OCI-LY3 (cell line): Measurements from ENCODE around the gene SLC35F6.
"Not testable (repeated sequence)": the region's sequence is repeated elsewhere in the genome, so short reads cannot be mapped to it uniquely, and the experiment has no call there.

Source experiments
- H2AFZ ChIP-seq: fragments of 200-600, 300-600 bp; shearing (Covaris generic); 2 replicates; pipeline ENCODE4 v1.6.0; 2014; ENCODE audit warnings: antibody characterized with exemption, low read depth, low read length
- H3K27ac ChIP-seq: fragments of 200-600, 300-600 bp; sonication (generic); 2 replicates; pipeline ENCODE4 v1.5.1; 2014; ENCODE audit warnings: mild to moderate bottlenecking, low read length, moderate library complexity, mixed read lengths
- H3K27me3 ChIP-seq: fragments of 200-600, 300-600 bp; sonication (generic); 2 replicates; pipeline ENCODE4 v1.6.1; 2014; ENCODE audit warnings: low read depth, low read length, mixed read lengths
- H3K36me3 ChIP-seq: fragments of 200-600, 300-600 bp; sonication (generic); replicated peaks from 2 replicates; pipeline ENCODE3; 2014; ENCODE audit warnings: low read depth, low read length, mixed read lengths
- H3K4me1 ChIP-seq: fragments of 300-600, 200-600 bp; sonication (generic); 2 replicates; pipeline ENCODE4 v1.6.1; 2014; ENCODE audit warnings: low read length, mixed read lengths
- H3K4me2 ChIP-seq: fragments of 200-600, 300-600 bp; sonication (generic); 2 replicates; pipeline ENCODE4 v1.6.1; 2014; ENCODE audit warnings: low read length, mixed read lengths
- H3K4me3 ChIP-seq: fragments of 300-600, 200-600 bp; sonication (generic); 2 replicates; pipeline ENCODE4 v1.5.1; 2014; ENCODE audit warnings: antibody characterized with exemption, mild to moderate bottlenecking, low read length, moderate library complexity
- H3K79me2 ChIP-seq: fragments of 300-600, 200-600 bp; shearing (Covaris generic); 2 replicates; pipeline ENCODE4 v1.6.1; 2014; ENCODE audit warnings: mild to moderate bottlenecking, low read length, mixed read lengths
- H3K9ac ChIP-seq: fragments of 300-600, 200-600 bp; shearing (Covaris generic); 2 replicates; pipeline ENCODE4 v1.6.0; 2014; ENCODE audit warnings: mild to moderate bottlenecking, low read length, moderate library complexity
- H3K9me3 ChIP-seq: fragments of 200-600, 300-600 bp; shearing (Covaris generic); 2 replicates; pipeline ENCODE4 v1.6.1; 2014; ENCODE audit warnings: low read length, mixed read lengths; ENCODE audit not compliant: insufficient read depth
- H4K20me1 ChIP-seq: fragments of 200-600, 300-600 bp; sonication (generic); 2 replicates; pipeline ENCODE4 v1.6.1; 2016; ENCODE audit warnings: low read length, mixed read lengths; ENCODE audit not compliant: insufficient read depth
- CTCF ChIP-seq: fragments of 200-600, 300-600 bp; sonication (generic); IDR thresholded peaks from 2 replicates; pipeline ENCODE4 v1.5.1; 2014; ENCODE audit warnings: antibody characterized with exemption, low read length, low read depth
- EZH2phosphoT487 ChIP-seq: fragments of 200-600 bp; shearing (Covaris generic); IDR thresholded peaks from 2 replicates; pipeline ENCODE4 v1.6.1; 2018; ENCODE audit warnings: antibody characterized with exemption, mixed run types, low read depth

SLC35F6 gene

GRCh38 chr2:26786207-26787028 lies 22.3 kb downstream of the SLC35F6 start:
- peaks cover 17% of the 10 kb centered on the region for H4K20me1 ChIP-seq
- TF ChIP-seq CTCF, result no peak
- no peak for TF ChIP-seq EZH2phosphoT487
- H3K27ac ChIP-seq, result peak overlapping the region; percentile 65
- H2AFZ ChIP-seq, result peak overlapping the region; percentile 77; the same call in 1 of the 2 replicates
- H3K9ac ChIP-seq, result peak overlapping the region; percentile 95
- H3K4me3 ChIP-seq, result peak overlapping the region; percentile 99
- H3K4me2 ChIP-seq, result peak overlapping the region; percentile 71
- H3K79me2 ChIP-seq, result peaks cover 55% of the 10 kb centered on the region
- 0 out of 2 replicates have a peak, but pooled peaks cover 4% of the 10 kb centered on the region for H3K9me3 ChIP-seq
- peaks cover 34% of the 10 kb centered on the region for H3K36me3 ChIP-seq
- H3K27me3 ChIP-seq, result no peaks in the 10 kb centered on the region
- peaks cover 13% of the 10 kb centered on the region for H3K4me1 ChIP-seq

GRCh38 chr2:26792720-26793119 lies 28.6 kb downstream of the SLC35F6 start:
- Histone ChIP-seq H3K4me3 (no peak overlapping the region), H3K36me3 (peaks cover 81% of the 10 kb centered on the region), H2AFZ (no peak overlapping the region), H3K27ac (no peak overlapping the region), H3K4me2 (no peak overlapping the region), H3K4me1 (peaks cover 4% of the 10 kb centered on the region), H3K27me3 (no peaks in the 10 kb centered on the region), H4K20me1 (peaks cover 19% of the 10 kb centered on the region), H3K9me3 (0 out of 2 replicates have a peak, but pooled peaks cover 4% of the 10 kb centered on the region), H3K79me2 (peaks cover 48% of the 10 kb centered on the region), H3K9ac (no peak overlapping the region)
- no peak for TF ChIP-seq CTCF
- TF ChIP-seq EZH2phosphoT487, result no peak

- Histone ChIP-seq H3K4me3 (no peak overlapping the region), H3K27me3 (no peaks in the 10 kb centered on the region), H3K36me3 (peaks cover 75% of the 10 kb centered on the region), H3K9ac (no peak overlapping the region), H4K20me1 (peaks cover 15% of the 10 kb centered on the region), H3K9me3 (0 out of 2 replicates have a peak, but pooled peaks cover 4% of the 10 kb centered on the region), H3K4me2 (no peak overlapping the region), H2AFZ (no peak overlapping the region), H3K79me2 (peaks cover 40% of the 10 kb centered on the region), H3K4me1 (no peaks in the 10 kb centered on the region), H3K27ac (no peak overlapping the region)
- no peak for TF ChIP-seq EZH2phosphoT487
- TF ChIP-seq CTCF, result no peak
Observed at GRCh38 chr2:26793518-26793917, 29.4 kb downstream of the SLC35F6 start.

GRCh38 chr2:26795135-26795534 lies 31.1 kb downstream of the SLC35F6 start:
- peaks cover 74% of the 10 kb centered on the region for H3K36me3 ChIP-seq
- not testable (repeated sequence) for H3K27me3 ChIP-seq, H3K4me2 ChIP-seq

More at GRCh38 chr2:26795135-26795534, 31.1 kb downstream of the SLC35F6 start:
- not testable (repeated sequence) for H3K4me1 ChIP-seq, H3K4me3 ChIP-seq, H3K27ac ChIP-seq, H2AFZ ChIP-seq, H4K20me1 ChIP-seq, H3K9me3 ChIP-seq, H3K9ac ChIP-seq
- H3K79me2 ChIP-seq, result peaks cover 24% of the 10 kb centered on the region
